Fibroblast of lung (primary cell): ENCODE measurements around the gene MAP3K7CL. TPM values are rescaled to one million over a fixed set of nuclear protein-coding genes. Genes with fewer than 3 reads are reported as not detected.

Experiments used
- DNase-seq, 2 donors: peaks; one replicate each; pipeline versions ENCODE4 v3.0.0 to v3.0.0-alpha.2; 2010; ENCODE audit warnings: low read depth in 2 of 2
- H2AFZ ChIP-seq: 2 replicates; pipeline ENCODE4 v1.5.1; 2012; ENCODE audit warnings: low read length, control low read depth, inconsistent platforms
- H3K27ac ChIP-seq: 2 replicates; pipeline ENCODE4 v1.5.1; 2011; ENCODE audit warnings: low read length, control low read depth; ENCODE audit not compliant: insufficient read depth
- H3K27me3 ChIP-seq: 2 replicates; pipeline ENCODE4 v1.5.1; 2011; ENCODE audit warnings: mild to moderate bottlenecking, low read length; ENCODE audit not compliant: control insufficient read depth, insufficient read depth
- H3K36me3 ChIP-seq: 2 replicates; pipeline ENCODE4 v1.5.1; 2011; ENCODE audit warnings: low read length; ENCODE audit not compliant: control insufficient read depth, insufficient read depth
- H3K4me1 ChIP-seq: 2 replicates; pipeline ENCODE4 v1.5.1; 2011; ENCODE audit warnings: low read length; ENCODE audit not compliant: control insufficient read depth, insufficient read depth; ENCODE audit errors: extremely low read depth
- H3K4me2 ChIP-seq: 2 replicates; pipeline ENCODE4 v1.5.1; 2011; ENCODE audit warnings: low read length, control low read depth; ENCODE audit not compliant: insufficient read depth; ENCODE audit errors: extremely low read depth
- H3K4me3 ChIP-seq, 4 experiments: fragments of 200-600 bp in 1 of 4; sonication (generic) in 1 of 4; replicated peaks in 1 of 4; 2 replicates each; pipeline ENCODE4 v1.5.1; 2011 to 2016; ENCODE audit warnings: low read length in 4 of 4, low read depth in 3 of 4, mild to moderate bottlenecking in 3 of 4, control low read depth in 2 of 4, inconsistent platforms in 1 of 4, mixed read lengths in 1 of 4; ENCODE audit not compliant: insufficient read depth in 1 of 4; ENCODE audit errors: control extremely low read depth in 1 of 4
- H3K79me2 ChIP-seq: 2 replicates; pipeline ENCODE4 v1.5.1; 2012; ENCODE audit warnings: mild to moderate bottlenecking, low read length, inconsistent platforms; ENCODE audit not compliant: control insufficient read depth, insufficient read depth
- H3K9ac ChIP-seq: 2 replicates; pipeline ENCODE4 v1.5.1; 2011; ENCODE audit warnings: mild to moderate bottlenecking, low read length, control low read depth; ENCODE audit not compliant: insufficient read depth
- H3K9me3 ChIP-seq: 2 replicates; pipeline ENCODE4 v1.5.1; 2012; ENCODE audit warnings: low read depth, low read length; ENCODE audit not compliant: control insufficient read depth, insufficient read depth
- H4K20me1 ChIP-seq: 2 replicates; pipeline ENCODE4 v1.5.1; 2011; ENCODE audit warnings: low read length; ENCODE audit not compliant: control insufficient read depth, insufficient read depth; ENCODE audit errors: extremely low read depth
- EZH2 ChIP-seq: IDR thresholded peaks from 2 replicates; pipeline ENCODE4 v1.5.1; 2012; ENCODE audit warnings: low read length, control low read depth, mild to moderate bottlenecking; ENCODE audit errors: missing control alignments
- polyA plus RNA-seq, 2 donors: library from polyadenylated mRNA; depleted of rRNA in 1 of 2; stranded (reverse) in 1 of 2; unstranded in 1 of 2; fragments of >200 nt; gene quantifications; 2 replicates each; pipeline ENCODE4 v1.2.1, GENCODE V29; 2011 to 2012; ENCODE audit warnings: missing spikeins in 1 of 2
- total RNA-seq: library from RNA; depleted of rRNA; stranded (reverse); fragments of >200 nt; gene quantifications from 2 replicates; pipeline ENCODE4 v1.2.1, GENCODE V29; 2014
- TF ChIP-seq, protein P1 (sequence below), 2 donors: IDR thresholded peaks in 1 of 2; conservative IDR thresholded peaks in 1 of 2; 1 replicate in 1 of 2; 2 replicates in 1 of 2; pipeline ENCODE4 v1.5.1; 2011 to 2012; ENCODE audit warnings: low read length in 2 of 2, control low read depth in 1 of 2, inconsistent platforms in 1 of 2, low read depth in 1 of 2, mild to moderate bottlenecking in 1 of 2

MAP3K7CL gene
- total and polyA plus RNA-seq, 2 donors (not counting 1 experiment from before 2014, with no cell fraction given), result 58.3 to 176 TPM

DNA sequence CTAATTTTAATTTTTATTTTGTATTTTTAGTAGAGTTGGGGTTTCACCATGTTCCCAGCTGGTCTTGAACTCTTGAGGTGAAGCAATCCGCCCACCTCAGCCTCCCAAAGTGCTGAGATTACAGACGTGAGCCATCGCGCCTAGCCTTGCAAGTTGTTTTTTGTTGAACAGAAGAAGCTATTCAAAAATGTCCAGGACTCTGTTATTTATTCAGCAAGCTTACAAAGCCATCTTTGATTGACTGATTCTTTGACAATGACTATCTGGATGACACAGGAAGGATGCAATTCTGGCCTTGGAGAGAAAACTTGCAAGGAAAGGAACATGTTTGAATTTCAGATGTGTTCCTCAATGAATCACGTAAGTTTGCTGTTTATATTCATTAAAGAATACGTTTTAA is 63.5 kb downstream of the MAP3K7CL start:
- Histone ChIP-seq H2AFZ (no peak overlapping the region), H4K20me1 (no peaks in the 10 kb centered on the region), H3K4me1 (peaks cover 12% of the 10 kb centered on the region), H3K79me2 (no peaks in the 10 kb centered on the region), H3K27ac (no peak overlapping the region), H3K27me3 (no peaks in the 10 kb centered on the region), H3K4me3 (peak overlapping the region in 1 of 4 experiments; percentile 15), H3K9ac (no peak overlapping the region), H3K9me3 (no peaks in the 10 kb centered on the region), H3K36me3 (no peaks in the 10 kb centered on the region), H3K4me2 (no peak overlapping the region)
- DNase-seq, result no peak
- TF ChIP-seq EZH2, result no peak
- TF ChIP-seq, protein P1, sequence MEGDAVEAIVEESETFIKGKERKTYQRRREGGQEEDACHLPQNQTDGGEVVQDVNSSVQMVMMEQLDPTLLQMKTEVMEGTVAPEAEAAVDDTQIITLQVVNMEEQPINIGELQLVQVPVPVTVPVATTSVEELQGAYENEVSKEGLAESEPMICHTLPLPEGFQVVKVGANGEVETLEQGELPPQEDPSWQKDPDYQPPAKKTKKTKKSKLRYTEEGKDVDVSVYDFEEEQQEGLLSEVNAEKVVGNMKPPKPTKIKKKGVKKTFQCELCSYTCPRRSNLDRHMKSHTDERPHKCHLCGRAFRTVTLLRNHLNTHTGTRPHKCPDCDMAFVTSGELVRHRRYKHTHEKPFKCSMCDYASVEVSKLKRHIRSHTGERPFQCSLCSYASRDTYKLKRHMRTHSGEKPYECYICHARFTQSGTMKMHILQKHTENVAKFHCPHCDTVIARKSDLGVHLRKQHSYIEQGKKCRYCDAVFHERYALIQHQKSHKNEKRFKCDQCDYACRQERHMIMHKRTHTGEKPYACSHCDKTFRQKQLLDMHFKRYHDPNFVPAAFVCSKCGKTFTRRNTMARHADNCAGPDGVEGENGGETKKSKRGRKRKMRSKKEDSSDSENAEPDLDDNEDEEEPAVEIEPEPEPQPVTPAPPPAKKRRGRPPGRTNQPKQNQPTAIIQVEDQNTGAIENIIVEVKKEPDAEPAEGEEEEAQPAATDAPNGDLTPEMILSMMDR (conservative IDR thresholded peaks at IDR 0.05 in 1 of 2, IDR thresholded peaks at IDR 0.05 in 1 of 2; ENCODE audit: low read depth in 1 of 2, low read length in 2 of 2), result no peak

DNA sequence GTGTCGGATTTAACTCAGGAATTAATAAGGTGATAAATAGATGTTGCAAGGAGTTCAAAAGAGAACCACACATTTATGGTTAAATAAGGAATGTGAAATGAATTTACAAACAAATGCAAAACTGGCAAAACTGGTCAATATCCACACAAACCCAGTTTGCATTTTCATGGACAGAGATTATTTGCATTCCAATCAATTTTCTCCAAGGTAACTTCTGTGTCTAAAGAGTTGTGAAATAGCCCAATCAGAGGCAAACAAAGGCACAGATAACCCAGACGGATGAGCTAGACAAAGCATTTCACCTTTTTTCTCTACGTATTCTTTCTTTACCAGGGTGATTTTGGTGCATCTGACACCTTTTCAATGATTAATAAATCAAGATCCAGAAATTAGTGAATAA is 63.9 kb downstream of the MAP3K7CL start:
- TF ChIP-seq, protein P1 (conservative IDR thresholded peaks at IDR 0.05 in 1 of 2, IDR thresholded peaks at IDR 0.05 in 1 of 2; ENCODE audit: low read depth in 1 of 2, low read length in 2 of 2), result no peak
- no peak for TF ChIP-seq EZH2
- H3K27me3 ChIP-seq, result no peaks in the 10 kb centered on the region
- no peak overlapping the region for H3K9ac ChIP-seq
- peaks cover 10% of the 10 kb centered on the region for H3K4me1 ChIP-seq
- peak overlapping the region in 1 of 4 experiments; percentile 9 for H3K4me3 ChIP-seq
- no peak overlapping the region for H3K27ac ChIP-seq
- H4K20me1 ChIP-seq, result no peaks in the 10 kb centered on the region
- no peaks in the 10 kb centered on the region for H3K79me2 ChIP-seq
- no peak overlapping the region for H2AFZ ChIP-seq
- no peak for DNase-seq
- no peak overlapping the region for H3K4me2 ChIP-seq
- H3K9me3 ChIP-seq, result no peaks in the 10 kb centered on the region
- H3K36me3 ChIP-seq, result no peaks in the 10 kb centered on the region

DNA sequence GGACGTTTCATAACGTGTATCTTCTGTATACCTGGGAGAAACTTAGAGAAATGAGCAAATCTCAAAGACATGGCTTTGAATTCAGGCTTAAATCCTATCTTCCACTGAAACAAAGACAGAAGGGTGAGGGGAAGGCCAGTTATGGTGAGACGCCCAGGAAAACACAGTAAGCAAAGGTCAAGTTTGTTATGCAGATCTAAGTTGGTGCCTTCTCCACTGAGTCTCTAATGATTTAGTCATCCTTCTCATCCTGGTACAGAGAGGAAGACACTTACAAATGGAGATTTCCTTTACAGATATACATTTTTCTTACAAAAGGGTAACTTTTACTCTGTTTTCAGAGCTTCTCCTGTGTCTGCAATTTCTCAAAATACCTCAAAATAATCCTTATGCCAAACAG is 64.4 kb downstream of the MAP3K7CL start:
- DNase-seq, result peak in 1 of 2 donors; percentile 49
- Histone ChIP-seq H3K4me1 (peaks cover 10% of the 10 kb centered on the region), H3K27me3 (no peaks in the 10 kb centered on the region), H3K4me2 (no peak overlapping the region), H4K20me1 (no peaks in the 10 kb centered on the region), H3K79me2 (no peaks in the 10 kb centered on the region), H3K9ac (no peak overlapping the region), H3K9me3 (no peaks in the 10 kb centered on the region), H3K4me3 (peak overlapping the region in 1 of 4 experiments; percentile 9), H3K36me3 (no peaks in the 10 kb centered on the region), H3K27ac (no peak overlapping the region), H2AFZ (no peak overlapping the region)
- TF ChIP-seq EZH2, result no peak
- TF ChIP-seq, protein P1 (conservative IDR thresholded peaks at IDR 0.05 in 1 of 2, IDR thresholded peaks at IDR 0.05 in 1 of 2; ENCODE audit: low read depth in 1 of 2, low read length in 2 of 2), result no peak
